Activated CD4-positive, alpha-beta T cell treated with anti-CD3 and anti-CD28 coated beads, Interleukin-2, amount 50 U/mL, for 24 hours (primary cell): ENCODE data around the gene PHF21B.
"Not testable (repeated sequence)": the region's sequence is repeated elsewhere in the genome, so short reads cannot be mapped to it uniquely, and the experiment has no call there.

Source experiments
- DNase-seq, 2 donors: peaks; one replicate each; pipeline ENCODE4 v3.0.0-alpha.2; 2020; ENCODE audit warnings: low read depth in 1 of 2, low spot score in 1 of 2

PHF21B gene

GRCh38 chr22:44881624-44882023 is 128.2 kb downstream of the PHF21B start:
- DNase-seq: no peak

- no peak for DNase-seq
These were observed 129.1 kb downstream of the PHF21B start for GRCh38 chr22:44880610-44881290.

GRCh38 chr22:44879301-44879680 is 130.5 kb downstream of the PHF21B start:
- DNase-seq: no peak

GRCh38 chr22:44878483-44879300 is 131.1 kb downstream of the PHF21B start:
- no peak for DNase-seq

- no peak for DNase-seq
These were observed 132.9 kb downstream of the PHF21B start for GRCh38 chr22:44876921-44877320.

GRCh38 chr22:44871782-44872181 is 138.0 kb downstream of the PHF21B start:
- DNase-seq: no peak

- DNase-seq: no peak
These were observed 139.8 kb downstream of the PHF21B start for GRCh38 chr22:44870021-44870420.

GRCh38 chr22:44869196-44869595 is 140.6 kb downstream of the PHF21B start:
- DNase-seq: no peak

- DNase-seq: no peak
These were observed 144.4 kb downstream of the PHF21B start for GRCh38 chr22:44865193-44866057.

GRCh38 chr22:44862981-44863860 is 146.6 kb downstream of the PHF21B start:
- DNase-seq: no peak

- no peak for DNase-seq
These were observed 147.5 kb downstream of the PHF21B start for GRCh38 chr22:44862281-44862680.

- DNase-seq: no peak
These were observed 148.6 kb downstream of the PHF21B start for GRCh38 chr22:44861245-44861644.

- DNase-seq: no peak
These were observed 149.5 kb downstream of the PHF21B start for GRCh38 chr22:44860311-44860710.

GRCh38 chr22:44859641-44860040 is 150.2 kb downstream of the PHF21B start:
- no peak for DNase-seq

- DNase-seq: not testable (repeated sequence)
These were observed 151.0 kb downstream of the PHF21B start for GRCh38 chr22:44858819-44859218.

- DNase-seq: no peak
These were observed 153.9 kb downstream of the PHF21B start for GRCh38 chr22:44855855-44856254.

- DNase-seq: not testable (repeated sequence)
These were observed 155.2 kb downstream of the PHF21B start for GRCh38 chr22:44854641-44855040.

- no peak for DNase-seq
These were observed 158.9 kb downstream of the PHF21B start for GRCh38 chr22:44850946-44851345.

GRCh38 chr22:44848791-44849420 is 160.9 kb downstream of the PHF21B start:
- DNase-seq: no peak

- DNase-seq: no peak
These were observed 161.5 kb downstream of the PHF21B start for GRCh38 chr22:44848296-44848741.
